ENCODE results near the gene TMEM212.

DNA sequence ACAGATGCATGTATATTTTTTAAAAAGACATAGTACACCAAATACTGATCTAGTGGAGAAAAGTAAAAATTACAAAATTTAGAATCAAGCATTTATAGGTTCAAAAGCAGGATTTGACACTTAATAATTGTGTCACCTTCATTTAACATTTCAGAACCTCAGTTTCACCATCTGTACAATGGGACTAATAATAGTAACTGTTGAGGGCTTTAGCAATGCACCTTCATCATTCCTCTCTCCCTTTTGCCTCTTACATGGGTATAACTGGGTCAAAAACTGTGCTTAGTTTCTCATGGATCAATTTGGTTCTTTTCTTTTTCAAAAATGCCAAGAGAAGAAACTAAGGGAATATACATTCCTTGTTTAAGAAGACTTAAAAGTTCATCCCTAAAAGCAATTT is 5.5 kb upstream of the TMEM212 start:
- TF ChIP-seq, protein P1, sequence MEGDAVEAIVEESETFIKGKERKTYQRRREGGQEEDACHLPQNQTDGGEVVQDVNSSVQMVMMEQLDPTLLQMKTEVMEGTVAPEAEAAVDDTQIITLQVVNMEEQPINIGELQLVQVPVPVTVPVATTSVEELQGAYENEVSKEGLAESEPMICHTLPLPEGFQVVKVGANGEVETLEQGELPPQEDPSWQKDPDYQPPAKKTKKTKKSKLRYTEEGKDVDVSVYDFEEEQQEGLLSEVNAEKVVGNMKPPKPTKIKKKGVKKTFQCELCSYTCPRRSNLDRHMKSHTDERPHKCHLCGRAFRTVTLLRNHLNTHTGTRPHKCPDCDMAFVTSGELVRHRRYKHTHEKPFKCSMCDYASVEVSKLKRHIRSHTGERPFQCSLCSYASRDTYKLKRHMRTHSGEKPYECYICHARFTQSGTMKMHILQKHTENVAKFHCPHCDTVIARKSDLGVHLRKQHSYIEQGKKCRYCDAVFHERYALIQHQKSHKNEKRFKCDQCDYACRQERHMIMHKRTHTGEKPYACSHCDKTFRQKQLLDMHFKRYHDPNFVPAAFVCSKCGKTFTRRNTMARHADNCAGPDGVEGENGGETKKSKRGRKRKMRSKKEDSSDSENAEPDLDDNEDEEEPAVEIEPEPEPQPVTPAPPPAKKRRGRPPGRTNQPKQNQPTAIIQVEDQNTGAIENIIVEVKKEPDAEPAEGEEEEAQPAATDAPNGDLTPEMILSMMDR (IDR thresholded peaks at IDR 0.05), result no peak
- no peak for TF ChIP-seq EP300 (IDR thresholded peaks at IDR 0.05)
- TF ChIP-seq POLR2A (IDR thresholded peaks at IDR 0.05), result no peak
- TF ChIP-seq POLR2AphosphoS5 (IDR thresholded peaks at IDR 0.05), result no peak
